Spleen (tissue), 11 donors: ENCODE results near the gene NECTIN4. TPM values are rescaled to one million over a fixed set of nuclear protein-coding genes. Genes with fewer than 3 reads are reported as not detected.
"Not testable (repeated sequence)": the region's sequence is repeated elsewhere in the genome, so short reads cannot be mapped to it uniquely, and the experiment has no call there.

Source experiments
- DNase-seq: peaks from one replicate; pipeline ENCODE4 v3.0.0-alpha.2; 2020
- H3K27ac ChIP-seq, 8 donors: fragments of 200-600 bp; sonication (generic) in 7 of 8; 1 replicate in 4 of 8; 2 replicates in 4 of 8; pipeline versions ENCODE4 v1.5.0 to v1.8.0; 2016 to 2021; ENCODE audit warnings: inconsistent platforms in 4 of 8, mild to moderate bottlenecking in 4 of 8, moderate library complexity in 1 of 8
- H3K27me3 ChIP-seq, 7 donors: fragments of 200-600 bp; sonication (generic) in 6 of 7; replicated peaks in 1 of 7; 1 replicate in 4 of 7; 2 replicates in 3 of 7; pipeline versions ENCODE4 v1.5.0 to v1.8.0; 2016 to 2021; ENCODE audit warnings: inconsistent platforms in 3 of 7, mild to moderate bottlenecking in 1 of 7
- H3K36me3 ChIP-seq, 6 donors: fragments of 200-600 bp; sonication (generic) in 5 of 6; 1 replicate in 4 of 6; 2 replicates in 2 of 6; pipeline versions ENCODE4 v1.5.0 to v1.8.0; 2016 to 2021; ENCODE audit warnings: inconsistent platforms in 2 of 6
- H3K4me1 ChIP-seq, 6 donors: fragments of 200-600 bp; sonication (generic) in 5 of 6; 1 replicate in 3 of 6; 2 replicates in 3 of 6; pipeline versions ENCODE4 v1.5.0 to v1.8.0; 2016 to 2021; ENCODE audit warnings: inconsistent platforms in 3 of 6
- H3K4me3 ChIP-seq, 8 donors: fragments of 200-600 bp; sonication (generic) in 7 of 8; 1 replicate in 4 of 8; 2 replicates in 4 of 8; pipeline versions ENCODE4 v1.5.0 to v1.8.0; 2016 to 2021; ENCODE audit warnings: inconsistent platforms in 4 of 8, mild to moderate bottlenecking in 4 of 8, moderate library complexity in 2 of 8
- H3K9me3 ChIP-seq, 8 donors: fragments of 200-600 bp; sonication (generic) in 7 of 8; 1 replicate in 4 of 8; 2 replicates in 4 of 8; pipeline versions ENCODE4 v1.5.0 to v1.8.0; 2016 to 2021; ENCODE audit warnings: inconsistent platforms in 4 of 8
- CTCF ChIP-seq, 11 experiments: fragments of 200-600 bp in 7 of 11; fragments of 450-650 bp in 4 of 11; sonication (generic) in 4 of 11; IDR thresholded peaks in 8 of 11; conservative IDR thresholded peaks in 3 of 11; 1 replicate in 7 of 11; 2 replicates in 4 of 11; pipeline versions ENCODE4 v1.4.0 to v1.8.0; 2016 to 2021; ENCODE audit warnings: antibody characterized with exemption in 11 of 11, inconsistent platforms in 4 of 11, mild to moderate bottlenecking in 1 of 11
- POLR2A ChIP-seq, 3 donors: fragments of 450-650 bp; IDR thresholded peaks; one replicate each; pipeline ENCODE4 v1.5.1; 2017; ENCODE audit warnings: antibody characterized with exemption in 3 of 3, mild to moderate bottlenecking in 1 of 3
- POLR2AphosphoS5 ChIP-seq, 3 donors: sonication (generic); formaldehyde crosslinking; IDR thresholded peaks; one replicate each; pipeline ENCODE4 v1.5.1; 2017; ENCODE audit warnings: antibody characterized with exemption in 3 of 3
- WGBS, 5 donors: extraction: QIAGEN DNeasy Blood & Tissue Kit in 3 of 5; methylation state at CpG; one replicate each; pipeline versions ENCODE4 v1.1.5 to v1.1.7; 2013 to 2018; 5-methylcytosine and 5-hydroxymethylcytosine counted together
- intact Hi-C: fragments of 100-400 bp; cut with DNase I; formaldehyde crosslinking; loops from one replicate; pipeline ENCODE4 v1.15.0; 2023; ENCODE audit warnings: low total_unique reads
- polyA plus RNA-seq, 3 donors: library from polyadenylated mRNA; stranded (reverse); fragments of 200-250 nt; gene quantifications; one replicate each; pipeline ENCODE4 v1.2.1, GENCODE V29; 2013
- small RNA-seq, 4 donors: library from RNA; depleted of rRNA; stranded (forward); fragments of <200 nt; gene quantifications; one replicate each; pipeline ENCODE3, GENCODE V24; 2016
- total RNA-seq, 7 donors: library from RNA; depleted of rRNA in 3 of 7; stranded (reverse); fragments of >200 nt in 3 of 7; fragmentation: NEBNext Ultra II Directional in 4 of 7; extraction: Animal tissue kit (Norgen Biotek cat#: 25700) in 4 of 7; gene quantifications; one replicate each; pipeline versions ENCODE4 v1.1.0 to v1.2.1, GENCODE V29; 2016 to 2021
- donor health status: healthy with polysubstance abuse.
- donor health status: DM: no; HTN: no; CAD: no; lungs with moderate emphysema.
- donor health status: DM: no; HTN: no; CAD: no.
- donor health status: Bipolar disorder and iron deficiency.
- donor health status: healthy.
- donor health status: DM: no; HTN: no; CAD: no.
- donor health status: DM: yes; HTN: yes; CAD: no.

NECTIN4 gene
- total and polyA plus RNA-seq, 10 donors, result 0.03 to 0.06 (median 0.04) TPM; not detected in 7

- DNase-seq, H3K4me3 ChIP-seq, H3K27me3 ChIP-seq, intact Hi-C loops, H3K36me3 ChIP-seq, H3K9me3 ChIP-seq, H3K27ac ChIP-seq: not testable (repeated sequence)
- peaks cover 0 to 46% (median 39%) of the 10 kb centered on the region in 6 donors for H3K4me1 ChIP-seq
- 86 to 95% (median 92%) methylated on average over 12 of the region's 12 CpGs for WGBS, 5 donors
Observed at GRCh38 chr1:161022432-161022831, 66.9 kb downstream of the NECTIN4 start.

GRCh38 chr1:161021970-161022353, 67.4 kb downstream of the NECTIN4 start:
- 75 to 91% (median 88%) methylated on average over 2 of the region's 2 CpGs for WGBS, 5 donors
- Histone ChIP-seq H3K36me3 (no peaks in the 10 kb centered on the region), H3K4me3 (peak overlapping the region in 3 of 8 donors; percentile 56 to 86 (median 65)), H3K27ac (peak overlapping the region in 2 of 8 donors; percentile 86 to 93), H3K27me3 (no peaks in the 10 kb centered on the region), H3K4me1 (peaks cover 0 to 50% (median 41%) of the 10 kb centered on the region in 6 donors), H3K9me3 (peaks cover 0 to under 1% (median 0%) of the 10 kb centered on the region in 8 donors)
- no peak for TF ChIP-seq POLR2A (IDR thresholded peaks at IDR 0.05)
- TF ChIP-seq CTCF (IDR thresholded peaks at IDR 0.05 in 8 of 11, conservative IDR thresholded peaks at IDR 0.05 in 3 of 11), result no peak
- TF ChIP-seq POLR2AphosphoS5 (IDR thresholded peaks at IDR 0.05), result no peak
- intact Hi-C loops, result no loop called here
- DNase-seq, result no peak

GRCh38 chr1:161021165-161021969, 68.0 kb downstream of the NECTIN4 start:
- 14 to 18% (median 16%) methylated on average over 27 to 34 of the region's 34 CpGs for WGBS, 5 donors
- DNase-seq, result peak; percentile 95
- TF ChIP-seq POLR2AphosphoS5 (IDR thresholded peaks at IDR 0.05) (peak; percentile 65 to 76 (median 68)), POLR2A (IDR thresholded peaks at IDR 0.05) (peak in 2 of 3 donors; percentile 16 to 39), CTCF (IDR thresholded peaks at IDR 0.05 in 8 of 11, conservative IDR thresholded peaks at IDR 0.05 in 3 of 11) (no peak)
- Histone ChIP-seq H3K9me3 (no peaks in the 10 kb centered on the region), H3K27ac (peak overlapping the region in 7 of 8 donors; percentile 85 to 93 (median 90)), H3K27me3 (no peaks in the 10 kb centered on the region), H3K4me3 (peak overlapping the region; percentile 56 to 86 (median 66)), H3K4me1 (peaks cover 2 to 54% (median 43%) of the 10 kb centered on the region in 6 donors), H3K36me3 (no peaks in the 10 kb centered on the region)
- intact Hi-C loops, result no loop called here

Small RNA genes within 50 kb of the gene (small RNA-seq; reads per million reads assigned to genes)
- gene AL591806.2, result 0 reads per million in 4 donors

Other genes with a start within 250 kb of the NECTIN4 start
- 10 to 100 TPM; 13.0 to 25.7 (median 18.2) TPM for gene CD244, start 226.7 kb downstream of the NECTIN4 start, total RNA-seq
- 1 to 10 TPM; 2.1 to 4.3 (median 4.0) TPM for gene CD244, start 226.7 kb downstream of the NECTIN4 start, polyA plus RNA-seq
- 1 to 10 TPM in 6 of 7 donors, under 1 TPM in 1; 0.52 to 2.5 (median 1.7) TPM for gene ITLN1, start 204.4 kb downstream of the NECTIN4 start, total RNA-seq
- 1 to 10 TPM in 2 of 3 donors, under 1 TPM in 1; 0.87 to 3.6 (median 1.6) TPM for gene ITLN1, start 204.4 kb downstream of the NECTIN4 start, polyA plus RNA-seq
- gene ITLN2, start 134.7 kb downstream of the NECTIN4 start, total RNA-seq, result not detected
- gene ITLN2, start 134.7 kb downstream of the NECTIN4 start, polyA plus RNA-seq, result not detected
- 10 to 100 TPM; 46.7 to 77.2 (median 56.8) TPM for gene F11R, start 68.4 kb downstream of the NECTIN4 start, total RNA-seq
- gene F11R, start 68.4 kb downstream of the NECTIN4 start, polyA plus RNA-seq, result 10 to 100 TPM in 1 of 3 donors, 1 to 10 TPM in 2; 6.4 to 16.5 (median 8.4) TPM
- 10 to 100 TPM; 24.3 to 31.9 (median 29.7) TPM for gene TSTD1, start 50.6 kb downstream of the NECTIN4 start, total RNA-seq
- gene TSTD1, start 50.6 kb downstream of the NECTIN4 start, polyA plus RNA-seq, result 100 to 1,000 TPM in 1 of 3 donors, 10 to 100 TPM in 2; 87.6 to 141 (median 94.2) TPM
- 100 to 1,000 TPM; 113 to 158 (median 123) TPM for gene USF1, start 43.6 kb downstream of the NECTIN4 start, total RNA-seq
- gene USF1, start 43.6 kb downstream of the NECTIN4 start, polyA plus RNA-seq, result 100 to 1,000 TPM; 132 to 339 (median 228) TPM
- gene ARHGAP30, start 19.7 kb downstream of the NECTIN4 start, total RNA-seq, result 100 to 1,000 TPM; 103 to 145 (median 129) TPM
- gene ARHGAP30, start 19.7 kb downstream of the NECTIN4 start, polyA plus RNA-seq, result 10 to 100 TPM; 28.8 to 81.5 (median 31.1) TPM
- gene KLHDC9, start 8.8 kb upstream of the NECTIN4 start, total RNA-seq, result 1 to 10 TPM; 1.1 to 2.1 (median 1.3) TPM
- 1 to 10 TPM; 1.9 to 3.9 (median 3.2) TPM for gene KLHDC9, start 8.8 kb upstream of the NECTIN4 start, polyA plus RNA-seq
- 10 to 100 TPM; 14.9 to 49.4 (median 38.5) TPM for gene PFDN2, start 28.5 kb upstream of the NECTIN4 start, total RNA-seq
- 100 to 1,000 TPM; 122 to 140 (median 133) TPM for gene PFDN2, start 28.5 kb upstream of the NECTIN4 start, polyA plus RNA-seq
- gene NIT1, start 28.5 kb upstream of the NECTIN4 start, total RNA-seq, result 10 to 100 TPM; 29.4 to 48.2 (median 43.6) TPM
- gene NIT1, start 28.5 kb upstream of the NECTIN4 start, polyA plus RNA-seq, result 10 to 100 TPM; 27.7 to 36.9 (median 31.5) TPM
- 10 to 100 TPM; 28.7 to 49.1 (median 38.2) TPM for gene DEDD, start 43.1 kb upstream of the NECTIN4 start, total RNA-seq
- gene DEDD, start 43.1 kb upstream of the NECTIN4 start, polyA plus RNA-seq, result 10 to 100 TPM; 15.9 to 18.5 (median 17.7) TPM
- 10 to 100 TPM; 62.8 to 76.3 (median 71.2) TPM for gene UFC1, start 64.4 kb upstream of the NECTIN4 start, total RNA-seq
- gene UFC1, start 64.4 kb upstream of the NECTIN4 start, polyA plus RNA-seq, result 100 to 1,000 TPM; 114 to 130 (median 119) TPM
- gene USP21, start 69.9 kb upstream of the NECTIN4 start, total RNA-seq, result 10 to 100 TPM; 25.3 to 33.0 (median 29.4) TPM
- 10 to 100 TPM; 17.9 to 26.1 (median 24.4) TPM for gene USP21, start 69.9 kb upstream of the NECTIN4 start, polyA plus RNA-seq
- gene PPOX, start 76.9 kb upstream of the NECTIN4 start, total RNA-seq, result 10 to 100 TPM; 25.5 to 41.3 (median 35.6) TPM
- gene PPOX, start 76.9 kb upstream of the NECTIN4 start, polyA plus RNA-seq, result 10 to 100 TPM; 33.5 to 74.7 (median 44.5) TPM
- 10 to 100 TPM; 29.2 to 52.8 (median 35.6) TPM for gene B4GALT3, start 87.9 kb upstream of the NECTIN4 start, total RNA-seq
- 10 to 100 TPM; 21.0 to 41.3 (median 31.8) TPM for gene B4GALT3, start 87.9 kb upstream of the NECTIN4 start, polyA plus RNA-seq
- 10 to 100 TPM in 4 of 7 donors, 1 to 10 TPM in 3; 1.1 to 37.8 (median 11.0) TPM for gene ADAMTS4, start 109.5 kb upstream of the NECTIN4 start, total RNA-seq
- 1 to 10 TPM in 1 of 3 donors, under 1 TPM in 2; 0.26 to 1.2 (median 0.91) TPM for gene ADAMTS4, start 109.5 kb upstream of the NECTIN4 start, polyA plus RNA-seq
- 100 to 1,000 TPM in 1 of 7 donors, 10 to 100 TPM in 6; 76.5 to 110 (median 88.0) TPM for gene NDUFS2, start 112.8 kb upstream of the NECTIN4 start, total RNA-seq
- 10 to 100 TPM; 27.0 to 44.7 (median 34.1) TPM for gene NDUFS2, start 112.8 kb upstream of the NECTIN4 start, polyA plus RNA-seq
- 100 to 1,000 TPM; 167 to 402 (median 268) TPM for gene FCER1G, start 125.7 kb upstream of the NECTIN4 start, total RNA-seq
- gene FCER1G, start 125.7 kb upstream of the NECTIN4 start, polyA plus RNA-seq, result 100 to 1,000 TPM; 148 to 236 (median 202) TPM
- not detected for gene APOA2, start 134.1 kb upstream of the NECTIN4 start, total RNA-seq
- under 1 TPM in 1 of 3 donors, not detected in 2; 0.29 TPM for gene APOA2, start 134.1 kb upstream of the NECTIN4 start, polyA plus RNA-seq
- 10 to 100 TPM in 5 of 7 donors, 1 to 10 TPM in 2; 8.3 to 15.3 (median 10.7) TPM for gene TOMM40L, start 136.5 kb upstream of the NECTIN4 start, total RNA-seq
- gene TOMM40L, start 136.5 kb upstream of the NECTIN4 start, polyA plus RNA-seq, result 1 to 10 TPM; 6.2 to 8.9 (median 6.5) TPM
- gene NR1I3, start 148.6 kb upstream of the NECTIN4 start, total RNA-seq, result not detected
- under 1 TPM in 2 of 3 donors, not detected in 1; 0.06 to 0.11 TPM for gene NR1I3, start 148.6 kb upstream of the NECTIN4 start, polyA plus RNA-seq
- gene PCP4L1, start 169.2 kb upstream of the NECTIN4 start, total RNA-seq, result under 1 TPM in 2 of 7 donors, not detected in 5; 0.20 to 0.26 TPM
- gene PCP4L1, start 169.2 kb upstream of the NECTIN4 start, polyA plus RNA-seq, result under 1 TPM in 2 of 3 donors, not detected in 1; 0.19 to 0.20 TPM
- gene MPZ, start 220.4 kb upstream of the NECTIN4 start, total RNA-seq, result 10 to 100 TPM in 1 of 7 donors, 1 to 10 TPM in 6; 3.9 to 11.9 (median 7.1) TPM
- 1 to 10 TPM; 1.5 to 9.4 (median 2.1) TPM for gene MPZ, start 220.4 kb upstream of the NECTIN4 start, polyA plus RNA-seq
- 100 to 1,000 TPM in 6 of 7 donors, 10 to 100 TPM in 1; 95.6 to 170 (median 147) TPM for gene SDHC, start 224.8 kb upstream of the NECTIN4 start, total RNA-seq
- 100 to 1,000 TPM in 1 of 3 donors, 10 to 100 TPM in 2; 57.0 to 131 (median 87.9) TPM for gene SDHC, start 224.8 kb upstream of the NECTIN4 start, polyA plus RNA-seq